HG02571 (cell line): ENCODE measurements around the gene RAB15.

Experiments
- ATAC-seq: cut with Tn5 transposase; IDR thresholded peaks from one replicate; pipeline ENCODE4 v1.9.1; 2021; ENCODE audit warnings: mild to moderate bottlenecking, moderate library complexity; ENCODE audit not compliant: unreplicated experiment

Gene RAB15

GRCh38 chr14:64990939-64991338, 18.8 kb upstream of the RAB15 start:
- no peak for ATAC-seq

- no peak for ATAC-seq
Observed at GRCh38 chr14:64990296-64990695, 18.2 kb upstream of the RAB15 start.

GRCh38 chr14:64987438-64987767, 15.3 kb upstream of the RAB15 start:
- no peak for ATAC-seq

GRCh38 chr14:64986648-64987437, 14.7 kb upstream of the RAB15 start, which contains the start of gene FNTB:
TSS of gene FNTB (plus strand) at chr14:64986895. CDS start at chr14:64986954, 59 bp downstream.
- peak; percentile 93 for ATAC-seq

GRCh38 chr14:64983439-64984310, 11.5 kb upstream of the RAB15 start:
- ATAC-seq = no peak

- ATAC-seq = no peak
Observed at GRCh38 chr14:64979336-64980074, 7.4 kb upstream of the RAB15 start.

GRCh38 chr14:64974563-64974962, 2.4 kb upstream of the RAB15 start:
- ATAC-seq = no peak

- no peak for ATAC-seq
Observed at GRCh38 chr14:64973826-64974225, 1.7 kb upstream of the RAB15 start.

GRCh38 chr14:64973026-64973442, 898 bp upstream of the RAB15 start:
- no peak for ATAC-seq

GRCh38 chr14:64971491-64971942, 619 bp downstream of the RAB15 start:
- no peak for ATAC-seq

- ATAC-seq = no peak
Observed at GRCh38 chr14:64970776-64971477, 1.2 kb downstream of the RAB15 start.

GRCh38 chr14:64970041-64970440, 2.1 kb downstream of the RAB15 start:
- no peak for ATAC-seq

- no peak for ATAC-seq
Observed at GRCh38 chr14:64968651-64969050, 3.5 kb downstream of the RAB15 start.

GRCh38 chr14:64968167-64968566, 4.0 kb downstream of the RAB15 start:
- ATAC-seq = no peak

GRCh38 chr14:64966976-64967375, 5.2 kb downstream of the RAB15 start:
- ATAC-seq = no peak

GRCh38 chr14:64965356-64966000, 6.7 kb downstream of the RAB15 start:
- no peak for ATAC-seq

GRCh38 chr14:64963611-64964010, 8.5 kb downstream of the RAB15 start:
- no peak for ATAC-seq

- ATAC-seq = no peak
Observed at GRCh38 chr14:64960762-64961276, 11.3 kb downstream of the RAB15 start.

GRCh38 chr14:64958743-64959142, 13.4 kb downstream of the RAB15 start:
- ATAC-seq = no peak

- ATAC-seq = no peak
Observed at GRCh38 chr14:64958201-64958600, 13.9 kb downstream of the RAB15 start.
